Vagina (tissue), 2 donors: ENCODE results near the gene PRKCE. TPM values are rescaled to one million over a fixed set of nuclear protein-coding genes. Genes with fewer than 3 reads are reported as not detected.
"Not testable (repeated sequence)": the region's sequence is repeated elsewhere in the genome, so short reads cannot be mapped to it uniquely, and the experiment has no call there.

Experiments used
- DNase-seq, 2 donors: peaks; one replicate each; pipeline ENCODE4 v3.0.0-alpha.2; 2017; ENCODE audit errors: extremely low spot score in 2 of 2
- H3K27ac ChIP-seq: fragments of 200-600 bp; sonication (generic); one replicate; pipeline ENCODE4 v1.5.1; 2019
- H3K27me3 ChIP-seq: fragments of 200-600 bp; sonication (generic); one replicate; pipeline ENCODE4 v1.5.1; 2019
- H3K36me3 ChIP-seq, 2 donors: fragments of 200-600 bp; sonication (generic); one replicate each; pipeline ENCODE4 v1.5.1; 2017 to 2019
- H3K4me1 ChIP-seq: fragments of 200-600 bp; sonication (generic); one replicate; pipeline ENCODE4 v1.5.1; 2019
- H3K4me3 ChIP-seq, 2 donors: fragments of 200-600 bp; sonication (generic); 1 replicate in 1 of 2; 2 replicates in 1 of 2; pipeline ENCODE4 v1.5.1; 2016 to 2019
- H3K9me3 ChIP-seq: fragments of 200-600 bp; sonication (generic); one replicate; pipeline ENCODE4 v1.5.1; 2019
- POLR2A ChIP-seq, 2 donors: fragments of 450-650 bp; IDR thresholded peaks; one replicate each; pipeline ENCODE4 v1.6.1; 2017; ENCODE audit warnings: antibody characterized with exemption in 2 of 2, mild to moderate bottlenecking in 2 of 2, moderate library complexity in 2 of 2
- POLR2AphosphoS5 ChIP-seq, 2 donors: sonication (generic); formaldehyde crosslinking; IDR thresholded peaks; one replicate each; pipeline ENCODE4 v1.9.0; 2017; ENCODE audit warnings: antibody characterized with exemption in 2 of 2, mild to moderate bottlenecking in 2 of 2, low read depth in 1 of 2; ENCODE audit not compliant: insufficient read depth in 1 of 2
- intact Hi-C: fragments of 100-400 bp; cut with DNase I; formaldehyde crosslinking; loops from one replicate; pipeline ENCODE4 v1.15.1; 2023
- total RNA-seq: library from RNA; depleted of rRNA; stranded (reverse); fragments of >200 nt; gene quantifications from one replicate; pipeline ENCODE4 v1.2.3, GENCODE V29; 2016
- TF ChIP-seq, protein P1 (sequence below), 3 experiments: fragments of 450-650 bp in 2 of 3; fragments of 200-600 bp in 1 of 3; sonication (generic) in 1 of 3; IDR thresholded peaks; one replicate each; pipeline ENCODE4 v1.5.1; 2017 to 2019; ENCODE audit warnings: antibody characterized with exemption in 3 of 3, mild to moderate bottlenecking in 2 of 3, moderate library complexity in 2 of 3

Gene PRKCE
- total RNA-seq, 1 donor from 2014 or later: 11.8 TPM

DNA sequence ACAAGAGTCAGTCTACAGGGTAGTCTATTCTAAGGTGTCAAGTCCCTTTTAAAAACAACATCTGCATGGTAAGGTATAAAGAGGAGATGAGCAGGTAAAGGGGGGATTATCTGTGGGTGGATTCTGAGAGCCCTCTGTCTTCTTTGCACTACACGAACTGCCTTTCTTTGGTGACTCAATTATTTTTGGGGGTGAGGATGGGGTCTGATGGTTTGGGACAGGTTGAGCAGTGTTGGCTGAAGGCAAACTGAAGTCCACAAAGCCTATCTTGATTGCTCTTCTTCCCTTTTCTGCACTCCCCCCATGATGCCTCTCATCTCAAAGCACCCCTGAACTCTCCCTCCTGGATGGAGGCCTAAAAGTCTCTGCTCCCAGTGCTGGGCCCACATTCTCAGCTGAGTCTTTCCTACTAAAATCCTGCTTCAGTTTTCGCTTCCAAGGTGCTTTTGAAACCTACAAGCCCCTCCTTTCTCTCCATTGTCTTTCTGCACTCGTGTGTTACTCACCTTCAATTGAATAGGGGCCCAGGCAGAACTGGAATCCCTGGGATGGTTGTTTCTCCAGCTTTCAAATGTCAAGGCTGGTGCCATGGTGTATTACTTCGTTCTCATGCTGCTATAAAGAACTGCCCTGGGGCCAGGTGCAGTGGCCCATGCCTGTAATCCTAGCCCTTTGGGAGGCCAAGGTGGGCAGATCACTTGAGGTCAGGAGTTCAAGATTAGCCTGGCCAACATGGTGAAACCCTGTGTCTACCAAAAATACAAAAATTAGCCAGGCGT lies 64.3 kb downstream of the PRKCE start:
- Histone ChIP-seq H3K27me3 (no peaks in the 10 kb centered on the region), H3K4me1 (peaks cover 2% of the 10 kb centered on the region), H3K4me3 (no peak overlapping the region), H3K9me3 (no peaks in the 10 kb centered on the region), H3K36me3 (no peaks in the 10 kb centered on the region), H3K27ac (no peak overlapping the region)
- intact Hi-C loops: no loop called here
- DNase-seq: no peak
- TF ChIP-seq POLR2A (IDR thresholded peaks at IDR 0.05) (no peak), POLR2AphosphoS5 (IDR thresholded peaks at IDR 0.05; ENCODE audit: insufficient read depth in 1 of 2, low read depth in 1 of 2) (no peak)
- TF ChIP-seq, protein P1, sequence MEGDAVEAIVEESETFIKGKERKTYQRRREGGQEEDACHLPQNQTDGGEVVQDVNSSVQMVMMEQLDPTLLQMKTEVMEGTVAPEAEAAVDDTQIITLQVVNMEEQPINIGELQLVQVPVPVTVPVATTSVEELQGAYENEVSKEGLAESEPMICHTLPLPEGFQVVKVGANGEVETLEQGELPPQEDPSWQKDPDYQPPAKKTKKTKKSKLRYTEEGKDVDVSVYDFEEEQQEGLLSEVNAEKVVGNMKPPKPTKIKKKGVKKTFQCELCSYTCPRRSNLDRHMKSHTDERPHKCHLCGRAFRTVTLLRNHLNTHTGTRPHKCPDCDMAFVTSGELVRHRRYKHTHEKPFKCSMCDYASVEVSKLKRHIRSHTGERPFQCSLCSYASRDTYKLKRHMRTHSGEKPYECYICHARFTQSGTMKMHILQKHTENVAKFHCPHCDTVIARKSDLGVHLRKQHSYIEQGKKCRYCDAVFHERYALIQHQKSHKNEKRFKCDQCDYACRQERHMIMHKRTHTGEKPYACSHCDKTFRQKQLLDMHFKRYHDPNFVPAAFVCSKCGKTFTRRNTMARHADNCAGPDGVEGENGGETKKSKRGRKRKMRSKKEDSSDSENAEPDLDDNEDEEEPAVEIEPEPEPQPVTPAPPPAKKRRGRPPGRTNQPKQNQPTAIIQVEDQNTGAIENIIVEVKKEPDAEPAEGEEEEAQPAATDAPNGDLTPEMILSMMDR (IDR thresholded peaks at IDR 0.05): no peak

DNA sequence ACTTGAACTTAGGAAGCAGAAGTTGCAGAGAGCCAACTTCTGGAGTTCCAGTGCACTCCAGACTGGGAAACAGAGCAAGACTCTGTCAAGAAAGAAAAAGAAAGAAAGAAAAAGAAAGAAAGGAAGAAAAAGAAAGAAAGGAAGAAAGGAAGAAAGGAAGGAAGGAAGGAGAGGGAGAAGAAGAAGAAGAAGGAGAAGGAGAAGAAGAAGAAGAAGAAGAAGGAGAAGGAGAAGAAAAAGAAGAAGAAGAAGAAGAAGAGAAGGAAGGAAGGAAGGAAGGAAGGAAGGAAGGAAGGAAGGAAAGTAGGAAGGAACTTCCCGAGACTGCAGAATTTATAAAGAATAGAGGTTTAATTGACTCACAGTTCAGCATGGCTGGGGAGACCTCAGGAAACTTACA lies 65.0 kb downstream of the PRKCE start:
- H3K4me1 ChIP-seq, H3K9me3 ChIP-seq, H3K27me3 ChIP-seq, H3K27ac ChIP-seq, H3K4me3 ChIP-seq, DNase-seq, H3K36me3 ChIP-seq, intact Hi-C loops: not testable (repeated sequence)

DNA sequence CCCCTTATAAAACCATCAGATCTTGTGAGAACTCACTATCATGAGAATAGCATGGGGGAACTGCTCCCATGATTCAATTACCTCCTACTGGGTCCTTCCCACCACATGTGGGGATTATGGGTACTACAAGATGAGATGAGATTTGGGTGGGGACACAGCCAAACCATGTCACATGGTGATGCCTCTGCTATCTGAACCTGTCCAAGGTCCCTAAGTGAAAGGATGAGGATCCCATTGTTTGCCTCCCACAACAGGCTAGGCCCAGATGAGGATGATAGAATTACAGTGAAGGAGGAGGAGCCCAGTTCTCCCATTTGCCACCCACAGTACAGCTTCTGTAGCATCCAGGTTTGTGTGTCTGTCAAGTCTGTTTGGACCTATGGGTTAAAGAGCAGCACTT lies 65.4 kb downstream of the PRKCE start:
- intact Hi-C loops: no loop called here
- Histone ChIP-seq H3K36me3 (no peaks in the 10 kb centered on the region), H3K9me3 (no peaks in the 10 kb centered on the region), H3K4me3 (no peak overlapping the region), H3K27me3 (no peaks in the 10 kb centered on the region), H3K4me1 (peaks cover 8% of the 10 kb centered on the region), H3K27ac (no peak overlapping the region)
- DNase-seq: no peak
- TF ChIP-seq POLR2AphosphoS5 (IDR thresholded peaks at IDR 0.05; ENCODE audit: insufficient read depth in 1 of 2, low read depth in 1 of 2) (no peak), POLR2A (IDR thresholded peaks at IDR 0.05) (no peak)
- TF ChIP-seq, protein P1 (IDR thresholded peaks at IDR 0.05): no peak

DNA sequence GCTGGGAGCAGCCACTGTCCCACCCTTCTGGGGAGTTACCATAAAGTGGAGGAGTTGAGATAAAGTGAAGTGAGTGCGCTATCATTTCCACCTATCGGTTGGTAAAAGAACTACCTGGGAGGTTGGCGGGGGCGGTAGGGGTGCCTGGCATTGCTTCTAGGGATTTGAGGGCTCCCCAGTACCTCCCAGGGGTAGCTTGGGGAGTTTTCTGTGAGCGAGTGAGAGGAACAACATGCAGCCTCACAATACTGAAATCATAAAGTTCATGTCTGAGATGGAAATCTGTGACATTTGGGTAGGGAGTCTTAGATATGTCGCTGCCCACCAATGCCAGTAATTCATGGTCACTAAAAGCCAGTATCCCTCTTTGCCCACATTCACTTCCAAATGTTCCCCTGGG lies 68.7 kb downstream of the PRKCE start:
- Histone ChIP-seq H3K27me3 (no peaks in the 10 kb centered on the region), H3K4me1 (peaks cover 8% of the 10 kb centered on the region), H3K36me3 (no peaks in the 10 kb centered on the region), H3K4me3 (no peak overlapping the region), H3K9me3 (no peaks in the 10 kb centered on the region), H3K27ac (no peak overlapping the region)
- no peak for TF ChIP-seq POLR2A (IDR thresholded peaks at IDR 0.05)
- TF ChIP-seq, protein P1 (IDR thresholded peaks at IDR 0.05): no peak
- TF ChIP-seq POLR2AphosphoS5 (IDR thresholded peaks at IDR 0.05; ENCODE audit: insufficient read depth in 1 of 2, low read depth in 1 of 2): no peak
- DNase-seq: no peak
- intact Hi-C loops: no loop called here

DNA sequence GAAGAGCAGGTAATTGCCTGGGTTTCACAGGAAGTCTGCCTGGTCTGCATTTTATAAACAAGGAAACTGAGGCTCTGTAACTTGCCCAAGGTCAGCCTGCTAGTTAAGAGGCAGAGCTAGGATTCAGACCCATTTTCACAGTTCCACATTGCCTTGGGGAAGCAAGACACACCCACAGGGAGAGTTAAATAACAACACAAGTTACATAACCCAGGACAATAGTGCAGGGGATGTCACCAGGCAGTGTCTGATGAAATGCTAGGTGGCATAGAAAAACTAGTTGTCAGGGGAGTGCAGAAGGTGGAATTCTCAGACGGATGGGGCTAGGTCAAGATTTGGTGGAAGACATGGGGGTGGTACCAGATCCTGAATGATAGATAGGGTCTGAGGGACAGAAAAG lies 69.7 kb downstream of the PRKCE start:
- DNase-seq: no peak
- no peak overlapping the region for H3K4me3 ChIP-seq
- TF ChIP-seq POLR2A (IDR thresholded peaks at IDR 0.05): no peak
- no peak overlapping the region for H3K27ac ChIP-seq
- intact Hi-C loops: no loop called here
- no peaks in the 10 kb centered on the region for H3K27me3 ChIP-seq
- no peaks in the 10 kb centered on the region for H3K36me3 ChIP-seq
- H3K9me3 ChIP-seq: no peaks in the 10 kb centered on the region
- peaks cover 8% of the 10 kb centered on the region for H3K4me1 ChIP-seq

DNA sequence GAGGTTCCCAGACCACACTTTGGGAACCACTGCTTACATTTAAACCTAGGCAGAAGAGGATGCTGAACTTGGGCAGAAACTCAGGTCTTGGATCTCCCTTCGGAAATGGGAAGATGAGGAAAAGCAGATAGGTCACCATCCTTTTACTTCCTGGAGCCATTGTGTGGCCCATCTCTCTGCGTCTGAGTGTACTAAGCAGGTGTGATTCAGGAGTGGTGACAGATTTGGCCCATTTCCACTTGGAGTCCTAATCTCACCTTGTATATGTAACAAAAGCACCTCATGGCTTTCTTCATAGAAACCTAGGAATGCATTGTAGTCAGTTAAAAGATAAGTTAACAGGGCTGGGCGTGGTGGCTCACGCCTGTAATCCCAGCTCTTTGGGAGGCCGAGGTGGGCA lies 71.0 kb downstream of the PRKCE start:
- no peaks in the 10 kb centered on the region for H3K27me3 ChIP-seq
- intact Hi-C loops: no loop called here
- no peak for DNase-seq
- peaks cover 8% of the 10 kb centered on the region for H3K4me1 ChIP-seq
- H3K36me3 ChIP-seq: no peaks in the 10 kb centered on the region
- TF ChIP-seq POLR2A (IDR thresholded peaks at IDR 0.05) (no peak), POLR2AphosphoS5 (IDR thresholded peaks at IDR 0.05; ENCODE audit: insufficient read depth in 1 of 2, low read depth in 1 of 2) (no peak)
- no peak overlapping the region for H3K27ac ChIP-seq
- no peak overlapping the region for H3K4me3 ChIP-seq
- H3K9me3 ChIP-seq: no peaks in the 10 kb centered on the region
